K562 (cell line): ENCODE data around the gene ZNF844. TPM values are rescaled to one million over a fixed set of nuclear protein-coding genes. Genes with fewer than 3 reads are reported as not detected.

Experiments
- ATF7 ChIP-seq: fragments of 450-650 bp; IDR thresholded peaks from 2 replicates; pipeline ENCODE4 v1.7.1; 2014; ENCODE audit warnings: mild to moderate bottlenecking, moderate library complexity
- BRD4 ChIP-seq: fragments of 200-600 bp; sonication (generic); IDR thresholded peaks from 2 replicates; pipeline ENCODE4 v1.6.1; 2017; ENCODE audit warnings: inconsistent platforms
- IRF9 ChIP-seq: fragments of 450-650 bp; IDR thresholded peaks from 2 replicates; pipeline ENCODE4 v1.6.1; 2016; ENCODE audit warnings: missing biosample characterization, missing genetic modification characterization
- KLF1 ChIP-seq: fragments of 450-650 bp; IDR thresholded peaks from 2 replicates; pipeline ENCODE4 v1.6.1; 2016; ENCODE audit warnings: missing genetic modification characterization, missing compliant biosample characterization
- RFX7 ChIP-seq: fragments of 250-450 bp; sonication (Bioruptor Pico); IDR thresholded peaks from 2 replicates; pipeline ENCODE4 v1.5.1; 2021; ENCODE audit warnings: mild to moderate bottlenecking
- TSHZ1 ChIP-seq: fragments of 250-450 bp; sonication (Bioruptor Pico); IDR thresholded peaks from 2 replicates; pipeline ENCODE4 v1.4.0; 2020; ENCODE audit warnings: mild to moderate bottlenecking, moderate library complexity
- ZNF143 ChIP-seq: sonication (generic); formaldehyde crosslinking; IDR thresholded peaks from 2 replicates; pipeline ENCODE4 v1.9.0; 2022; ENCODE audit warnings: mild to moderate bottlenecking, missing genetic modification reagents
- polyA plus RNA-seq, 8 experiments: library from polyadenylated mRNA; depleted of rRNA in 4 of 8; stranded (reverse) in 5 of 8; unstranded in 3 of 8; fragments of >200 nt; fragmentation: Nextera tagmentation in 2 of 8; fragmentation: Illumina TruSeq in 1 of 8; extraction: Ambion mirVana in 2 of 8; extraction: Trizol in 1 of 8; gene quantifications; 2 replicates each; pipeline versions ENCODE4 v1.2.1 to v1.2.3, GENCODE V29; 2011 to 2014; ENCODE audit warnings: inconsistent platforms in 1 of 8, missing spikeins in 1 of 8
- total RNA-seq, 7 experiments: library from RNA; depleted of rRNA in 6 of 7; stranded (reverse); fragments of >200 nt in 6 of 7; fragmentation: Illumina TruSeq in 2 of 7; extraction: Trizol in 2 of 7; gene quantifications; 2 replicates each; pipeline versions ENCODE4 v1.2.1 to v1.2.3, GENCODE V29; 2011 to 2021; ENCODE audit warnings: low replicate concordance in 1 of 7
- TF ChIP-seq, protein P1 (sequence below), 3 experiments: fragments of 200-800 bp in 1 of 3; sonication (Bioruptor generic) in 1 of 3; sonication (generic) in 1 of 3; formaldehyde crosslinking in 1 of 3; IDR thresholded peaks; 2 replicates each; pipeline versions ENCODE4 v1.6.1 to v1.8.0; 2016 to 2022; ENCODE audit warnings: mild to moderate bottlenecking in 2 of 3, missing compliant biosample characterization in 2 of 3, missing genetic modification characterization in 2 of 3, missing genetic modification reagents in 1 of 3
- TF ChIP-seq, protein P2 (sequence below): IDR thresholded peaks from 3 replicates; pipeline ENCODE4 v1.6.1; 2011; ENCODE audit warnings: borderline replicate concordance, mild to moderate bottlenecking, moderate library complexity; ENCODE audit not compliant: insufficient read length; ENCODE audit errors: extremely low read depth

The ZNF844 gene
- total and polyA plus RNA-seq, 9 of the 15 experiments (the other 6 are each of a cell fraction or from before 2014, with no cell fraction given): 0.80 to 4.5 (median 2.2) TPM

DNA sequence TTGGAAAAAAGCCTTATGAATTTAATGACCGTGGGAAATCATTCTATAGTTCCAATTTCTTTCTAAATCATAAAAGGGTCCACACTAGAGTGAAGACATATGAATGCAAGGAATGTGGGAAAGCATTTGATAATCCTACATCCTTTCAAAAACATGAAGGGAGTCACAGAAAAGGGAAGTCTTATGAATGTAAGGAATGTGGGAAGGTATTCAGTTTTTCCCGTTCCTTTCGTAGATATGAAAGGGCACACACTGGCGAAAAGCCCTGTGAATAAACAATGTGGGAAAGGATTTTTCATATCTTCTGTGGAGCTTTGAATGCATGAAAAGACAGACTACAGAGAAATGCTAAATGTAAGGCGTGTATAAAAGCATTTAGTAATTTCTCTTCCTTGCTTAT, 48.6 kb downstream of the ZNF844 start (continued):
- TF ChIP-seq TSHZ1 (CRISPR knock-in tag): no peak
- TF ChIP-seq, protein P1, sequence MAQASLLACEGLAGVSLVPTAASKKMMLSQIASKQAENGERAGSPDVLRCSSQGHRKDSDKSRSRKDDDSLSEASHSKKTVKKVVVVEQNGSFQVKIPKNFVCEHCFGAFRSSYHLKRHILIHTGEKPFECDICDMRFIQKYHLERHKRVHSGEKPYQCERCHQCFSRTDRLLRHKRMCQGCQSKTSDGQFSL (CRISPR knock-in tag; IDR thresholded peaks at IDR 0.05): no peak
- TF ChIP-seq, protein P1 (tag; IDR thresholded peaks at IDR 0.05): no peak
- TF ChIP-seq KLF1 (tag): no peak
- no peak for TF ChIP-seq BRD4
- no peak for TF ChIP-seq ZNF143
- TF ChIP-seq, protein P2, sequence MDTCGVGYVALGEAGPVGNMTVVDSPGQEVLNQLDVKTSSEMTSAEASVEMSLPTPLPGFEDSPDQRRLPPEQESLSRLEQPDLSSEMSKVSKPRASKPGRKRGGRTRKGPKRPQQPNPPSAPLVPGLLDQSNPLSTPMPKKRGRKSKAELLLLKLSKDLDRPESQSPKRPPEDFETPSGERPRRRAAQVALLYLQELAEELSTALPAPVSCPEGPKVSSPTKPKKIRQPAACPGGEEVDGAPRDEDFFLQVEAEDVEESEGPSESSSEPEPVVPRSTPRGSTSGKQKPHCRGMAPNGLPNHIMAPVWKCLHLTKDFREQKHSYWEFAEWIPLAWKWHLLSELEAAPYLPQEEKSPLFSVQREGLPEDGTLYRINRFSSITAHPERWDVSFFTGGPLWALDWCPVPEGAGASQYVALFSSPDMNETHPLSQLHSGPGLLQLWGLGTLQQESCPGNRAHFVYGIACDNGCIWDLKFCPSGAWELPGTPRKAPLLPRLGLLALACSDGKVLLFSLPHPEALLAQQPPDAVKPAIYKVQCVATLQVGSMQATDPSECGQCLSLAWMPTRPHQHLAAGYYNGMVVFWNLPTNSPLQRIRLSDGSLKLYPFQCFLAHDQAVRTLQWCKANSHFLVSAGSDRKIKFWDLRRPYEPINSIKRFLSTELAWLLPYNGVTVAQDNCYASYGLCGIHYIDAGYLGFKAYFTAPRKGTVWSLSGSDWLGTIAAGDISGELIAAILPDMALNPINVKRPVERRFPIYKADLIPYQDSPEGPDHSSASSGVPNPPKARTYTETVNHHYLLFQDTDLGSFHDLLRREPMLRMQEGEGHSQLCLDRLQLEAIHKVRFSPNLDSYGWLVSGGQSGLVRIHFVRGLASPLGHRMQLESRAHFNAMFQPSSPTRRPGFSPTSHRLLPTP: no peak
- no peak for TF ChIP-seq ATF7
- TF ChIP-seq IRF9 (tag): no peak
- no peak for TF ChIP-seq RFX7 (CRISPR knock-in tag)
